Activated CD8-positive, alpha-beta memory T cell treated with anti-CD3 and anti-CD28 coated beads, Interleukin-2, amount 10 ng/mL, durations not matched to agents 7 days and 5 days (primary cell): ENCODE data around the gene ZNF865. TPM values are rescaled to one million over a fixed set of nuclear protein-coding genes. Genes with fewer than 3 reads are reported as not detected.

Source experiments
- ATAC-seq: fragments of 150-1000 bp; cut with Tn5 transposase; one replicate; pipeline ENCODE4 v1.10.0; 2021; ENCODE audit warnings: moderate library complexity
- CTCF ChIA-PET: fragments of 350-600 bp; sonication (Branson Sonifier 250); formaldehyde crosslinking; loops from one replicate; lab custom pipeline; 2021; ENCODE audit warnings: antibody characterized with exemption; lab: Charles Lee
- DNase-seq: peaks from one replicate; pipeline ENCODE4 v3.0.0-alpha.2; 2020
- H3K27ac Mint-ChIP-seq: one replicate; pipeline ENCODE4 v1.8.0; 2021; ENCODE audit warnings: mild to moderate bottlenecking, mixed read lengths
- H3K27me3 Mint-ChIP-seq: one replicate; pipeline ENCODE4 v1.8.0; 2021; ENCODE audit warnings: mixed read lengths
- H3K36me3 Mint-ChIP-seq: one replicate; pipeline ENCODE4 v1.8.0; 2021; ENCODE audit warnings: mild to moderate bottlenecking, mixed read lengths
- H3K4me1 Mint-ChIP-seq: one replicate; pipeline ENCODE4 v1.8.0; 2021; ENCODE audit warnings: mixed read lengths
- H3K4me3 Mint-ChIP-seq: one replicate; pipeline ENCODE4 v1.8.0; 2021; ENCODE audit warnings: mild to moderate bottlenecking, moderate library complexity, mixed read lengths
- H3K9me3 Mint-ChIP-seq: one replicate; pipeline ENCODE4 v1.8.0; 2022; ENCODE audit warnings: low read depth, mixed read lengths
- total RNA-seq, 2 experiments: library from RNA; stranded (reverse); gene quantifications; one replicate each; pipeline ENCODE4 v1.2.3, GENCODE V29; 2021

Gene ZNF865
- total RNA-seq, 2 experiments from 2014 or later, result 14.4 to 16.7 TPM

GRCh38 chr19:55614711-55615542 is 9.5 kb downstream of the ZNF865 start:
- H3K27me3 Mint-ChIP-seq, result no peaks in the 10 kb centered on the region
- no peaks in the 10 kb centered on the region for H3K9me3 Mint-ChIP-seq
- H3K36me3 Mint-ChIP-seq, result peaks cover 30% of the 10 kb centered on the region
- H3K27ac Mint-ChIP-seq, result no peak overlapping the region
- CTCF ChIA-PET, result interaction anchor here (0.9 kb wide), 1 partner anchor 111 kb away, joined by 3 read pairs; no protein-coding TSS in a partner anchor
- peaks cover 8% of the 10 kb centered on the region for H3K4me1 Mint-ChIP-seq
- ATAC-seq (no peak), DNase-seq (no peak)
- no peak overlapping the region for H3K4me3 Mint-ChIP-seq

- Mint-ChIP-seq H3K9me3 (no peaks in the 10 kb centered on the region), H3K4me3 (no peak overlapping the region), H3K4me1 (peaks cover 16% of the 10 kb centered on the region), H3K27ac (no peak overlapping the region), H3K27me3 (no peaks in the 10 kb centered on the region), H3K36me3 (peaks cover 34% of the 10 kb centered on the region)
- no peak for ATAC-seq
- CTCF ChIA-PET, result interaction anchor here (0.9 kb wide), 1 partner anchor 112 kb away, joined by 3 read pairs; no protein-coding TSS in a partner anchor
- DNase-seq, result no peak
These were observed 10.3 kb downstream of the ZNF865 start for GRCh38 chr19:55615543-55616394.

GRCh38 chr19:55616395-55616875 is 11.0 kb downstream of the ZNF865 start:
- ATAC-seq (no peak), DNase-seq (no peak)
- Mint-ChIP-seq H3K36me3 (peaks cover 34% of the 10 kb centered on the region), H3K4me3 (no peak overlapping the region), H3K27me3 (no peaks in the 10 kb centered on the region), H3K4me1 (peaks cover 23% of the 10 kb centered on the region), H3K27ac (no peak overlapping the region), H3K9me3 (no peaks in the 10 kb centered on the region)
- CTCF ChIA-PET, result interaction anchor here (0.5 kb wide), 1 partner anchor 52 kb away, joined by 5 read pairs; no protein-coding TSS in a partner anchor

GRCh38 chr19:55617426-55617825 is 12.0 kb downstream of the ZNF865 start:
- H3K27me3 Mint-ChIP-seq, result no peaks in the 10 kb centered on the region
- no peak overlapping the region for H3K4me3 Mint-ChIP-seq
- no peak overlapping the region for H3K27ac Mint-ChIP-seq
- H3K9me3 Mint-ChIP-seq, result no peaks in the 10 kb centered on the region
- H3K4me1 Mint-ChIP-seq, result peaks cover 21% of the 10 kb centered on the region
- ATAC-seq (no peak), DNase-seq (no peak)
- CTCF ChIA-PET, result interaction anchor here (0.8 to 4.5 kb wide), 3 partner anchors 11 to 15 kb away, joined by 3 to 25 read pairs (median 4); partner anchors contain the start of gene ZNF865
- peaks cover 34% of the 10 kb centered on the region for H3K36me3 Mint-ChIP-seq

GRCh38 chr19:55618426-55618825 is 13.0 kb downstream of the ZNF865 start:
- Mint-ChIP-seq H3K27ac (no peak overlapping the region), H3K4me3 (no peak overlapping the region)
- CTCF ChIA-PET, result interaction anchor here (0.8 to 4.5 kb wide), 3 partner anchors 12 to 36 kb away, joined by 3 to 25 read pairs (median 4); partner anchors contain the start of genes U2AF2 and ZNF865

GRCh38 chr19:55619286-55619685 is 13.8 kb downstream of the ZNF865 start:
- Mint-ChIP-seq H3K4me3 (no peak overlapping the region), H3K27ac (no peak overlapping the region), H3K4me1 (peaks cover 31% of the 10 kb centered on the region), H3K27me3 (no peaks in the 10 kb centered on the region), H3K36me3 (peaks cover 22% of the 10 kb centered on the region), H3K9me3 (no peaks in the 10 kb centered on the region)
- CTCF ChIA-PET, result interaction anchor here (0.8 to 4.5 kb wide), 3 partner anchors 13 to 103 kb away, joined by 4 to 25 read pairs (median 18); partner anchors contain the start of gene ZNF865
- ATAC-seq (no peak), DNase-seq (no peak)

More at GRCh38 chr19:55618426-55618825, 13.0 kb downstream of the ZNF865 start:
- Mint-ChIP-seq H3K4me1 (peaks cover 24% of the 10 kb centered on the region), H3K9me3 (no peaks in the 10 kb centered on the region), H3K27me3 (no peaks in the 10 kb centered on the region), H3K36me3 (peaks cover 25% of the 10 kb centered on the region)
- DNase-seq (no peak), ATAC-seq (no peak)

GRCh38 chr19:55620410-55621204 is 15.2 kb downstream of the ZNF865 start:
- no peak for DNase-seq
- Mint-ChIP-seq H3K36me3 (peaks cover 20% of the 10 kb centered on the region), H3K27ac (peak overlapping the region; percentile 67), H3K4me3 (no peak overlapping the region), H3K9me3 (no peaks in the 10 kb centered on the region), H3K4me1 (peaks cover 39% of the 10 kb centered on the region), H3K27me3 (no peaks in the 10 kb centered on the region)
- CTCF ChIA-PET, result interaction anchor here (1.1 to 4.5 kb wide), 3 partner anchors 11 to 117 kb away, joined by 4 to 25 read pairs (median 18); partner anchors contain the start of gene ZNF865
- no peak for ATAC-seq

GRCh38 chr19:55621205-55621672 is 15.8 kb downstream of the ZNF865 start:
- H3K27me3 Mint-ChIP-seq, result no peaks in the 10 kb centered on the region
- no peak overlapping the region for H3K4me3 Mint-ChIP-seq
- DNase-seq, result no peak
- no peak for ATAC-seq
- H3K36me3 Mint-ChIP-seq, result peaks cover 20% of the 10 kb centered on the region
- H3K27ac Mint-ChIP-seq, result peak overlapping the region; percentile 26
- H3K4me1 Mint-ChIP-seq, result peaks cover 45% of the 10 kb centered on the region
- CTCF ChIA-PET, result interaction anchor here (2.6 to 4.5 kb wide), 2 partner anchors 11 to 15 kb away, joined by 18 to 25 read pairs; partner anchors contain the start of gene ZNF865
- no peaks in the 10 kb centered on the region for H3K9me3 Mint-ChIP-seq

GRCh38 chr19:55621673-55622231 is 16.3 kb downstream of the ZNF865 start:
- no peak overlapping the region for H3K27ac Mint-ChIP-seq
- H3K4me3 Mint-ChIP-seq, result no peak overlapping the region
- ATAC-seq, result no peak
- DNase-seq, result no peak
- peaks cover 50% of the 10 kb centered on the region for H3K4me1 Mint-ChIP-seq
- peaks cover 17% of the 10 kb centered on the region for H3K36me3 Mint-ChIP-seq
- H3K27me3 Mint-ChIP-seq, result peaks cover under 1% of the 10 kb centered on the region
- no peaks in the 10 kb centered on the region for H3K9me3 Mint-ChIP-seq
- CTCF ChIA-PET, result interaction anchor here (3.7 to 4.5 kb wide), 2 partner anchors 11 to 16 kb away, joined by 19 to 25 read pairs; partner anchors contain the start of gene ZNF865

GRCh38 chr19:55622242-55622969 is 17.0 kb downstream of the ZNF865 start:
- H3K4me1 Mint-ChIP-seq, result peaks cover 56% of the 10 kb centered on the region
- H3K9me3 Mint-ChIP-seq, result no peaks in the 10 kb centered on the region
- H3K27me3 Mint-ChIP-seq, result peaks cover 6% of the 10 kb centered on the region
- ATAC-seq, result no peak
- DNase-seq, result no peak
- H3K4me3 Mint-ChIP-seq, result no peak overlapping the region
- no peak overlapping the region for H3K27ac Mint-ChIP-seq
- H3K36me3 Mint-ChIP-seq, result peaks cover 15% of the 10 kb centered on the region
- CTCF ChIA-PET, result interaction anchor here (1.1 to 5.6 kb wide), 3 partner anchors 10 to 119 kb away, joined by 4 to 44 read pairs (median 19); partner anchors contain the start of gene ZNF865

GRCh38 chr19:55623130-55623529 is 17.7 kb downstream of the ZNF865 start:
- DNase-seq (no peak), ATAC-seq (no peak)
- peaks cover 59% of the 10 kb centered on the region for H3K4me1 Mint-ChIP-seq
- H3K4me3 Mint-ChIP-seq, result no peak overlapping the region
- peaks cover 11% of the 10 kb centered on the region for H3K36me3 Mint-ChIP-seq
- H3K9me3 Mint-ChIP-seq, result no peaks in the 10 kb centered on the region
- no peak overlapping the region for H3K27ac Mint-ChIP-seq
- H3K27me3 Mint-ChIP-seq, result peaks cover 9% of the 10 kb centered on the region
- CTCF ChIA-PET, result interaction anchor here (1.1 to 5.6 kb wide), 9 partner anchors 9 to 147 kb away, joined by 3 to 44 read pairs (median 7); partner anchors contain the start of genes FIZ1, ZNF524, ZNF628 and ZNF865
